ENCODE results near the gene MLIP.

- TF ChIP-seq EZH2phosphoT487 (IDR thresholded peaks at IDR 0.05; ENCODE audit: insufficient read depth, low read depth), result no peak
- TF ChIP-seq EZH2 (IDR thresholded peaks at IDR 0.05; ENCODE audit: insufficient read depth, poor library complexity, severe bottlenecking), result no peak
These were observed 4.7 kb downstream of the MLIP start for GRCh38 chr6:54115966-54116365.
